HG03558 (cell line): ENCODE measurements around the gene CMTM7.
"Not testable (repeated sequence)": the region's sequence is repeated elsewhere in the genome, so short reads cannot be mapped to it uniquely, and the experiment has no call there.

Source experiments
- ATAC-seq: cut with Tn5 transposase; IDR thresholded peaks from one replicate; pipeline ENCODE4 v1.9.1; 2021; ENCODE audit warnings: moderate number of reproducible peaks; ENCODE audit not compliant: unreplicated experiment; ENCODE audit errors: extremely low read depth

Gene CMTM7

DNA sequence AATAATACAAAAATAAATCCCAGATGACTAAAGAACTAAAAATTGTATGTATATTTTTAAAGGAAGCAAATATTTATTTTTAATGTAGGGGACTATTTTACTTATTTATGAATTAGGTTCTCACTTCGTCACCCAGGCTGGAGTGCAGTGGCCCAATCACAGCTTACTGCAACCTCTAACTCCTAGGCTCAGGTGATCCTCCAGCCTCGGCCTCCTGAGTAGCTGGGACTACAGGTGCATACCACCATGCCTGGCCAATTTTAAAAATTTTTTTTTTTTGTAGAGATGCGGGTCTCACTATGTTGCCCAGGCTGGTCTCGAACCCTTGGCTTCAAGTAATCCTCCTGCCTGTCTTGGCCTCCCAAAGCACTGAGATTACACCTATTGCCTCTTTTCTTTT, 42.6 kb downstream of the CMTM7 start:
- no peak for ATAC-seq

GRCh38 chr3:32435911-32436815, 44.5 kb downstream of the CMTM7 start:
- ATAC-seq, result no peak

DNA sequence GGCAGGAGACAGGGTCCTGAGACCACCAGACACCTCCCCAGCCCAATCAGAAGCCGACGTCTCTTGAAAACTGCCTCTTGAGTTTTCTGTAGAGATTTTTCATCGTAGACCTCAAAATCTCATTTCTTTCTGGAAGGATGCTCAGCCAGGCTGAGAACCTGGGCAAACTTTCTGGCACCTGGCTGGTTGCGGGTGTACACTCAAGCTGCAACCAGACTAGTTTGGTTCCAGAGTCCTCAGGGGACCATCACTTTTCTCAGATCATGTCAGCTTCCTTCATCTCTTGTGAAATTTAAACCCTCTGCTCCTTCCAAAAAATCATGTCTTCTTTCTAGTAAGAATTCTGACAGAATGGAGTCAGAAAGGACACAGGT, 45.1 kb downstream of the CMTM7 start:
- peak; percentile 22 for ATAC-seq

- no peak for ATAC-seq
These were observed 46.2 kb downstream of the CMTM7 start for GRCh38 chr3:32437896-32438295.

DNA sequence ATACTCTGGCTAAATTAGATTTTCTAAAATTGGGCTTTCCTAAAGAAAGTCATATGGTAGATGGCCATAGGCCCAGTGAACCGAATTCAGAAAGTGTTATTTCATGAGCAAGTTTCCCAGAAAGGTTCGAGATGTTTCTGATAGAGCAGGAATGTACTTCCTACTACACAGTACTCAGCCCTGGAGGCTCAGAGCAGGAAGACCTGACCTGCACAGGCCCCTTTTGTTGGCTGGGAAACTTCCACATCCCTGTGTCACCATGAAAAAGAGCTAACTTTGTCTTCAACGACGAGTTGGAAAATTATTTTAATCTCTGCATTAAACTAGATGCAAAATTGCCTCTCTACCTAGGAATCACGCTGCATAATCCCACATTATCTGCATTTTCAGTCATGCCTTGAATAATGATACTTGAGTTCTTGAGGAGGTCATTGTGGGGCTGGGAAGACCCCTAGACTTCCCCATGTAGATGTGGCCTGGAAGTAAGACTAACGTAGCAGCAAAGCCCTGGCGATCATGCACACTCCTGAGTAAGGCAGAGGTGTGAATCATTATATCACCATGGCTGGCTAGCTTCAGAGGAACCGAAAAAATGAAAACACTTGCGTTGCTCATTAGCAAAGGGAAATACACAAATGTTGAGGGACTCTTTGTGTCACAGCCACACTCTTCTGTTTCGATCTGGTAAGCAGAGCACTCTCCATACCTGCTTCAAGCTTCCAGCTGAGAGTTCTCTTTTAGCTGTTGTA, 47.1 kb downstream of the CMTM7 start:
- peak; percentile 95 for ATAC-seq

GRCh38 chr3:32439421-32439820, 47.8 kb downstream of the CMTM7 start:
- not testable (repeated sequence) for ATAC-seq

DNA sequence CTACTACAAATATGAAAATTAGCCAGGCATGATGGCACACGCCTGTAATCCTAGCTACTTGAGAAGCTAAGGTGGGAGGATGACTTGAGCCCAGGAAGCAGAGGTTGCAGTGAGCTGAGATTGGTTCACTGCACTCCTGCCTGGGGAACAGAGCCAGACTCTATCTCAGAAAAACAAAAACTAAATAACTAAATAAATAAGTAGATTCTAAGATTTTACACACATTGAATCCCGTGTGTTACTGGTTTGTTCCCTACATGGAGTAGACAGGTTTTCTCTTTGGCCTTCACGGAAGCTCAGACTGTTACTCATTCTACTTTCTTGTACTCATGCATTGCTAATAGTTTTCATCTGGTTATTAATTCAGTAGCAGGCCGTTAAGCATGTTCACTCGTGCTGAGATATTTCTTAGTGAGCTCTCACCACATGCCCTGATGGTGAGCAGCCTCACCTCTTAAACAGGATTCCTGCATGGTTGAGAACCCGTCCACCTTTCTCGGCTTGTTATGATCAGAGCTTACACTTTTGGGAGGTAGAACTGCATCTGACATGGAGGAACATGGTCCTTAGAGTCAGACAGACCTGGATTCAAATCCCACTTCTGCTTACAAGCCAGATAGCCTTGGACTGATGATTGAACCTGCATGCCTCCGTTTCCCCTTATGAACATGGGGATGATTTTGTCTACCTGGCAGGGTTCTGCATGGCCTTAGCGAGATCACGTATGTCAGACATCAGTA, 49.1 kb downstream of the CMTM7 start:
- no peak for ATAC-seq

DNA sequence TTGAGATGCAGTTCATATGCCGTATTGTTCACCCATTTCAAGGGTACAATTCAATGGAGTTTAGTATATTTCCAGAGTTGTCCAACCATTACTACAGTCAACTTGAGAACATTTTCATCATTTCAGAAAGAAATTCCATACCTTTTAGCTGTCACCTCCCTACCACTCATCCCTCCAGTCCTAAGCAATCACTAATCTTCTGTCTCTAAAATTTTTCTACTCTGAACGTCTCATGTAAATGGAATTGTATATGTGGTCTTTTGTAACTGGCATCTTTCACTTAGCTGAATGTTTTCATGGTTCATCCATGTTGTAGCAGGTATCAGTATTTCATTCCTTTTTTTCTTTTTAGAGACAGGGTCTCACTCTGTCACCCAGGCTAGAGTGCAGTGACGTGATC, 51.1 kb downstream of the CMTM7 start:
- ATAC-seq, result no peak

GRCh38 chr3:32443478-32443877, 51.8 kb downstream of the CMTM7 start:
- ATAC-seq, result no peak

DNA sequence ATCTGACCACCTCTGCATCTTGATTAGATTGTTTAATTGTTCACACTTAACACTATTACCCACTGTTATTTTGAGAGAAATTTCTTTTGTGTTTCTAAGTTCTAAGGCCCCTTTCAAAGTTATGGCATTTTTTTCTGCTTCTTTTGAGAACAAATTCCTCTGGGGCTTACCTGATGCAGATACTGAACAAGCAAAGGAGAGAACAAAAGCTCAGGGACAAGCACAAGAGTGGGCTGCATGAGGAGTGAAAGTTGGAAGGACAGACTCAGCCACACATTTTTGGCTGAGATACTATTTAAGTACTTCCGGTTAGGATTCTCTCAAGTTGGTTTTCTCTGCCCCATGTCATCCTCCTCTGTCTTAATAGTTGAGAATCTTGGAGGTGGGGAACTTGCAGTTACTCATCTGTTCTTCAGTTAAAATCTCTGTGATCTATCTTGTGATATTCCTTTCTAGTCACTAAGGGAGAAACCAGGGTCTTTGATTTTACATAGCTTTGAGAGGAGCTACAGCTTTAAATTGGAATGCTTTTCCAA, 56.3 kb downstream of the CMTM7 start:
- ATAC-seq, result no peak

GRCh38 chr3:32448686-32449474, 57.2 kb downstream of the CMTM7 start:
- no peak for ATAC-seq

GRCh38 chr3:32449691-32450090, 58.0 kb downstream of the CMTM7 start:
- ATAC-seq, result no peak

- ATAC-seq, result no peak
These were observed 58.8 kb downstream of the CMTM7 start for GRCh38 chr3:32450426-32450825.

DNA sequence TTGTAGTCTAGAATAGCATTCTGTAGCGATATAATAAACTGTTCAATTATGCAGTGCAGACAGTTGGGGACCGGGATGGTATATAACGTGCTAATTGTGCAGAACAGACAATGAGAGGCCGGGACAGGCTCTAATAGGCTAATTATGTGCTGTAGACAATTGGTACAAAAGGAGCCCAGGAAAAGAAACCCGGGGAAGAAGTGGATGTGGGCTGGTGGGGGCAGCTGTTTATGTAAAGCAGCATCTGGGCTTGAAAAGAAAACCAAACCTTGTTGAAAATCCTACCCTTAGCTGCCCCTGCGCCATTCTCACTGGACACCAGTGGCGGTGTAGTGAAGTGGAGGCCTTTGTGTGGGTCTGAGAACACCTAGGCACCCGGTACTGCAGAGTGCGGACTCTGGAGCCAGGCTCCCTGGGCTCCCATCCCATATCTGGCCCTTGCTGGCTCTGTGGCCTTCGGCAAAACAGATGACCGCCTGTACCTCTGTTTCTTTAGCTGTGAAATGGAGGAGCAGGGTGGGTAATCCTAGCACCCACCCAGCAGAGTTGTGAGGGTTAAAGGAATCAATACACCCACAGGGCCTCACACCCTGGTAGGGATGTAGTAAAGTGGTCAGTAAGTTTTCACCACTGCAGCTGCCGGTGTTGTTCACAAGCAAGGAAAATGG, 59.5 kb downstream of the CMTM7 start:
- no peak for ATAC-seq

- no peak for ATAC-seq
These were observed 60.4 kb downstream of the CMTM7 start for GRCh38 chr3:32452009-32452408.

GRCh38 chr3:32453346-32453745, 61.7 kb downstream of the CMTM7 start:
- ATAC-seq, result no peak

GRCh38 chr3:32454111-32454510, 62.5 kb downstream of the CMTM7 start:
- ATAC-seq, result no peak

DNA sequence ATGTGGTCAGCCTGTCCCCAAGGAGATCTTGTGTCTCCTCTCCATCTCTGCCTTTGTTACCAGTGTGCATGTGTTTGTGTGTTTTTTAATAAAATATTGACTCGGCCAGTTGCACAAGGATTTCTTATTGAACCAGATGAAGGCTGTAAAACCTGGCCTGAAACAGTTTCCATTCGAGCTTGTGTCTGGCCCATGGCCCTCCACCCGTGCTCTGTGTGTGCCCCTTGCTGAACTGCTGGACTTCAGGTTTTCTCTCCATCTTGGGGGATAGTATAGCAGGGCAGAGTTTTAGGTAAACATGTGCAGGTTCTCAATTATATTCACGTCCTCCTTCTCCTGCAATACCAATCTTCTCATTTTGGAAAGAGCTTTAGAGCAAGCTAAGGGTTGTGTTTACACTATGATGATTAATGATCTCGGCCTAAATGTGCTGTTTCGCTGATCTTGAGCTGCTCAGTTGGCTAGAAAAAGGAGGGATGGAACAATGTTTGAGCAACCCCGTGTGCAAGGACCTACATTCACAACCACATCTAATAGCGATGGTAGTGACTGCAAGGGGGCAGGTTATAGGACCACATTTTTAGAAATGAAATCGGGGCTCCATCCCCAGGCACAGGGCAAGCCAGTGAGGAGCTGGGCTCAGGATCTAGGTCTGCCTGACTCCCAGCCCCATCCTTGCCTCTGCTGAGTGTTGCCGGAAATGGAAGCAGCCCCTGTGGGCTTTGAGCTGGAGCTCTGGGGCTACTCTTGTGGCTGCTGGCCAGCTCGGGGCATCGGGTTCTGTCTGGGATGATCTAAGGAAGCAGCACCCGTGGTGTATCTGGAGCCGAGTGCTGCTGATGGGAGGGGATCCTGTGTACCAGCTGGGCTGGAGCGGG, 63.3 kb downstream of the CMTM7 start:
- no peak for ATAC-seq
